HepG2 (cell line): Measurements from ENCODE around the gene TEAD1. TPM values are rescaled to one million over a fixed set of nuclear protein-coding genes. Genes with fewer than 3 reads are reported as not detected.

Experiments used
- ATAC-seq: fragments of 200-7000 bp; cut with Tn5 transposase; 3 replicates; pipeline ENCODE4 v1.9.1; 2020; ENCODE audit warnings: mild to moderate bottlenecking, moderate library complexity
- BruUV-seq: library from RNA; stranded (reverse); fragments of 400-500 nt; replicated peaks from 2 replicates; lab custom pipeline; 2021; lab: Mats Ljungman, UMichigan
- CTCF ChIA-PET: fragments of 300-600 bp; formaldehyde crosslinking; extraction: SDS; loops from one replicate; lab custom pipeline; 2021; ENCODE audit warnings: low total read pairs, inconsistent platforms, low intra/inter-chr PET ratio; lab: Yijun Ruan, JAX
- POLR2A ChIA-PET: fragments of 350-600 bp; sonication (Branson Sonifier 250); formaldehyde crosslinking; loops from one replicate; lab custom pipeline; 2020; ENCODE audit warnings: antibody characterized with exemption, inconsistent platforms; lab: Yijun Ruan, JAX
- DNase-seq: peaks from one replicate; pipeline ENCODE4 v3.0.0-alpha.2; 2015; ENCODE audit warnings: low spot score
- FAIRE-seq: peaks from 3 replicates; lab custom pipeline; 2011; peaks lifted over from hg19 to GRCh38; lab: Jason Lieb, UNC
- H2AFZ ChIP-seq: one replicate; pipeline ENCODE4 v1.6.1; 2011; ENCODE audit warnings: low read length, inconsistent platforms
- H3K27ac ChIP-seq: fragments of 300-600 bp; 3 replicates; pipeline ENCODE4 v1.8.0; 2011; ENCODE audit warnings: mixed run types, mild to moderate bottlenecking, mixed read lengths, low read length, inconsistent platforms; ENCODE audit not compliant: insufficient read depth; ENCODE audit errors: extremely low read length
- H3K27me3 ChIP-seq, 2 experiments: fragments of 200-600 bp in 1 of 2; 2 replicates in 1 of 2; 3 replicates in 1 of 2; pipeline versions ENCODE4 v1.6.0 to v1.8.0; 2011; ENCODE audit warnings: low read length in 2 of 2, mild to moderate bottlenecking in 2 of 2, moderate library complexity in 2 of 2, inconsistent platforms in 1 of 2; ENCODE audit not compliant: insufficient read depth in 2 of 2, control insufficient read depth in 1 of 2
- H3K36me3 ChIP-seq, 2 experiments: fragments of 200-600 bp in 1 of 2; replicated peaks in 1 of 2; 2 replicates in 1 of 2; 3 replicates in 1 of 2; pipeline versions ENCODE4 v1.5.1 to v1.8.0; 2011; ENCODE audit warnings: low read length in 2 of 2, inconsistent platforms in 1 of 2; ENCODE audit not compliant: insufficient read depth in 2 of 2, control insufficient read depth in 1 of 2
- H3K4me1 ChIP-seq: 2 replicates; pipeline ENCODE4 v1.5.1; 2012; ENCODE audit warnings: low read length, inconsistent platforms; ENCODE audit not compliant: insufficient read depth
- H3K4me2 ChIP-seq: 2 replicates; pipeline ENCODE4 v1.6.0; 2011; ENCODE audit warnings: low read depth, low read length, inconsistent platforms
- H3K4me3 ChIP-seq, 3 experiments: fragments of 200-600 bp in 1 of 3; sonication (generic), shearing (Covaris generic) in 1 of 3; replicated peaks in 1 of 3; 2 replicates each; pipeline ENCODE4 v1.5.1; 2011 to 2016; ENCODE audit warnings: low read length in 3 of 3, inconsistent platforms in 2 of 3, low read depth in 2 of 3, mild to moderate bottlenecking in 2 of 3, control low read depth in 1 of 3, mixed read lengths in 1 of 3; ENCODE audit not compliant: insufficient read depth in 1 of 3
- H3K79me2 ChIP-seq: one replicate; pipeline ENCODE4 v1.6.1; 2011; ENCODE audit warnings: low read length, inconsistent platforms; ENCODE audit not compliant: insufficient read depth
- H3K9ac ChIP-seq: 2 replicates; pipeline ENCODE4 v1.6.0; 2011; ENCODE audit warnings: mild to moderate bottlenecking, low read depth, low read length, inconsistent platforms; ENCODE audit not compliant: insufficient read depth
- H3K9me3 ChIP-seq: 2 replicates; pipeline ENCODE4 v1.5.1; 2012; ENCODE audit warnings: mild to moderate bottlenecking, low read length
- H4K20me1 ChIP-seq: 2 replicates; pipeline ENCODE4 v1.6.0; 2011; ENCODE audit warnings: inconsistent platforms, mild to moderate bottlenecking, low read length, moderate library complexity; ENCODE audit not compliant: insufficient read depth
- ATF1 ChIP-seq: IDR thresholded peaks from 2 replicates; pipeline ENCODE4 v1.6.1; 2016; ENCODE audit warnings: mild to moderate bottlenecking, control low read depth
- CREM ChIP-seq, 2 experiments: sonication (generic) in 1 of 2; formaldehyde crosslinking in 1 of 2; IDR thresholded peaks; 2 replicates each; pipeline versions ENCODE4 v1.4.0 to v1.6.1; 2016 to 2020; ENCODE audit warnings: antibody characterized with exemption in 1 of 2, mild to moderate bottlenecking in 1 of 2, missing genetic modification reagents in 1 of 2
- HDAC6 ChIP-seq: fragments of 200-600 bp; sonication (generic); IDR thresholded peaks from 2 replicates; pipeline ENCODE4 v1.7.0; 2017; ENCODE audit warnings: mild to moderate bottlenecking, antibody characterized with exemption, low read length, low read depth
- MAFK ChIP-seq, 2 experiments: IDR thresholded peaks in 1 of 2; conservative IDR thresholded peaks in 1 of 2; 2 replicates each; pipeline ENCODE4 v1.6.1; 2011; ENCODE audit warnings: improper control_type of control experiment in 2 of 2, low read length in 2 of 2
- RCOR2 ChIP-seq: IDR thresholded peaks from 2 replicates; pipeline ENCODE4 v1.6.1; 2016; ENCODE audit warnings: missing biosample characterization, missing genetic modification reagents
- TAF1 ChIP-seq: sonication (generic); formaldehyde crosslinking; IDR thresholded peaks from 2 replicates; pipeline ENCODE4 v1.4.0; 2020; ENCODE audit warnings: missing genetic modification reagents
- ZBTB21 ChIP-seq: sonication (generic); formaldehyde crosslinking; IDR thresholded peaks from 2 replicates; pipeline ENCODE4 v1.4.0; 2020; ENCODE audit warnings: missing genetic modification reagents
- ZNF329 ChIP-seq: sonication (generic); formaldehyde crosslinking; IDR thresholded peaks from 2 replicates; pipeline ENCODE4 v1.9.0; 2021; ENCODE audit warnings: low read depth, mild to moderate bottlenecking, missing genetic modification reagents
- ZNF724P ChIP-seq: sonication (generic); formaldehyde crosslinking; IDR thresholded peaks from 2 replicates; pipeline ENCODE4 v1.8.0; 2022; ENCODE audit warnings: missing genetic modification reagents, borderline replicate concordance
- ZNF792 ChIP-seq: IDR thresholded peaks from 2 replicates; pipeline ENCODE4 v1.6.1; 2016
- whole genome bisulfite sequencing: methylation state at CpG from one replicate; pipeline ENCODE4 v1.1.6; 2017; ENCODE audit warnings: low lambda C conversion rate; 5-methylcytosine and 5-hydroxymethylcytosine counted together
- in situ Hi-C: cut with HindIII; loops from 2 replicates; pipeline ENCODE4 v1.10.0; 2017; ENCODE audit warnings: low pct_unique_long_range_greater_than_20kb; ENCODE audit not compliant: extremely low pct_ligation_motif_present
- intact Hi-C: fragments of 100-400 bp; cut with micrococcal nuclease; formaldehyde crosslinking; loops from one replicate; pipeline ENCODE4 v1.10.0; 2022; ENCODE audit not compliant: unreplicated experiment
- polyA plus RNA-seq, 8 experiments: library from polyadenylated mRNA; depleted of rRNA in 3 of 8; stranded (reverse) in 7 of 8; unstranded in 1 of 8; fragments of >200 nt; fragmentation: Illumina TruSeq in 4 of 8; extraction: Trizol in 4 of 8; gene quantifications; 2 replicates each; pipeline versions ENCODE4 v1.2.1 to v1.2.3, GENCODE V29; 2011 to 2016; ENCODE audit warnings: low read depth in 4 of 8, missing spikeins in 1 of 8, mixed read lengths in 1 of 8; ENCODE audit not compliant: insufficient read depth in 1 of 8
- total RNA-seq, 5 experiments: library from RNA; depleted of rRNA; stranded (reverse); fragments of >200 nt; fragmentation: Illumina TruSeq; extraction: Trizol; gene quantifications; 2 replicates each; pipeline ENCODE4 v1.2.3, GENCODE V29; 2016; ENCODE audit warnings: low read depth in 1 of 5
- TF ChIP-seq, protein P1 (sequence below): sonication (generic); formaldehyde crosslinking; conservative IDR thresholded peaks from 2 replicates; pipeline ENCODE4 v1.4.0; 2020; ENCODE audit warnings: missing genetic modification reagents
- TF ChIP-seq, protein P2 (sequence below): sonication (generic); formaldehyde crosslinking; IDR thresholded peaks from 2 replicates; pipeline ENCODE4 v1.4.0; 2020; ENCODE audit warnings: missing genetic modification reagents

The TEAD1 gene
- total and polyA plus RNA-seq, 2 of the 13 experiments (the other 11 are each of a cell fraction or from before 2014, with no cell fraction given): 20.1 to 30.5 TPM

- peak in 1 of 2 experiments; percentile 69; a peak in 2 of 4 replicates for TF ChIP-seq MAFK (conservative IDR thresholded peaks at IDR 0.05 in 1 of 2, IDR thresholded peaks at IDR 0.05 in 1 of 2; ENCODE audit: low read length in 2 of 2)
- no peak for TF ChIP-seq RCOR2 (CRISPR knock-in tag)
- no peak for TF ChIP-seq HDAC6
- TF ChIP-seq, protein P1, sequence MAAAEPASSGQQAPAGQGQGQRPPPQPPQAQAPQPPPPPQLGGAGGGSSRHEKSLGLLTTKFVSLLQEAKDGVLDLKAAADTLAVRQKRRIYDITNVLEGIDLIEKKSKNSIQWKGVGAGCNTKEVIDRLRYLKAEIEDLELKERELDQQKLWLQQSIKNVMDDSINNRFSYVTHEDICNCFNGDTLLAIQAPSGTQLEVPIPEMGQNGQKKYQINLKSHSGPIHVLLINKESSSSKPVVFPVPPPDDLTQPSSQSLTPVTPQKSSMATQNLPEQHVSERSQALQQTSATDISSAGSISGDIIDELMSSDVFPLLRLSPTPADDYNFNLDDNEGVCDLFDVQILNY (CRISPR knock-in tag): no peak
These were observed 44.5 kb upstream of the TEAD1 start (continued) for GRCh38 chr11:12629601-12630313.

- FAIRE-seq (no peak), ATAC-seq (no peak), DNase-seq (no peak)
- intact Hi-C loops: no loop called here
- ChIA-PET CTCF (no interaction called here), POLR2A (no interaction called here)
- 34% methylated on average over 4 of the region's 4 CpGs for WGBS
- H2AFZ ChIP-seq: no peak overlapping the region
- no peaks in the 10 kb centered on the region for H3K4me1 ChIP-seq
- H3K4me2 ChIP-seq: no peak overlapping the region
- no peak overlapping the region for H3K9ac ChIP-seq
- TF ChIP-seq TAF1 (CRISPR knock-in tag) (no peak), ZNF329 (CRISPR knock-in tag) (no peak), ATF1 (no peak), ZNF724P (CRISPR knock-in tag) (no peak), ZBTB21 (CRISPR knock-in tag) (no peak), ZNF792 (CRISPR knock-in tag) (no peak), CREM (IDR thresholded peaks at IDR 0.05) (no peak), CREM (CRISPR knock-in tag; IDR thresholded peaks at IDR 0.05) (no peak)
- TF ChIP-seq, protein P2, sequence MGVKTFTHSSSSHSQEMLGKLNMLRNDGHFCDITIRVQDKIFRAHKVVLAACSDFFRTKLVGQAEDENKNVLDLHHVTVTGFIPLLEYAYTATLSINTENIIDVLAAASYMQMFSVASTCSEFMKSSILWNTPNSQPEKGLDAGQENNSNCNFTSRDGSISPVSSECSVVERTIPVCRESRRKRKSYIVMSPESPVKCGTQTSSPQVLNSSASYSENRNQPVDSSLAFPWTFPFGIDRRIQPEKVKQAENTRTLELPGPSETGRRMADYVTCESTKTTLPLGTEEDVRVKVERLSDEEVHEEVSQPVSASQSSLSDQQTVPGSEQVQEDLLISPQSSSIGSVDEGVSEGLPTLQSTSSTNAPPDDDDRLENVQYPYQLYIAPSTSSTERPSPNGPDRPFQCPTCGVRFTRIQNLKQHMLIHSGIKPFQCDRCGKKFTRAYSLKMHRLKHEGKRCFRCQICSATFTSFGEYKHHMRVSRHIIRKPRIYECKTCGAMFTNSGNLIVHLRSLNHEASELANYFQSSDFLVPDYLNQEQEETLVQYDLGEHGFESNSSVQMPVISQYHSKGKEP: no peak
- no peaks in the 10 kb centered on the region for H4K20me1 ChIP-seq
- BruUV-seq: no TSS peak
- H3K27ac ChIP-seq: no peak overlapping the region
- H3K36me3 ChIP-seq: no peaks in the 10 kb centered on the region
- H3K79me2 ChIP-seq: no peaks in the 10 kb centered on the region
- H3K9me3 ChIP-seq: no peaks in the 10 kb centered on the region
- no peaks in the 10 kb centered on the region for H3K27me3 ChIP-seq
- in situ Hi-C loops: no loop called here
- H3K4me3 ChIP-seq: no peak overlapping the region
These were observed 42.6 kb upstream of the TEAD1 start for GRCh38 chr11:12631651-12632050.
